Mesenchymal stem cell (in vitro differentiated cells and primary cell): ENCODE measurements around the gene ME3.

Source experiments
- DNase-seq: peaks from one replicate; pipeline ENCODE4 v3.0.0-alpha.2; 2013
- H2AFZ ChIP-seq: one replicate; pipeline ENCODE4 v1.6.1; 2013; ENCODE audit warnings: low read depth, mild to moderate bottlenecking, control low read depth, inconsistent platforms, low read length, moderate library complexity
- H2AK5ac ChIP-seq: 2 replicates; pipeline ENCODE4 v1.6.1; 2013; ENCODE audit warnings: low read length, moderate library complexity, mild to moderate bottlenecking, inconsistent platforms; ENCODE audit not compliant: severe bottlenecking
- H2BK120ac ChIP-seq: one replicate; pipeline ENCODE4 v1.6.1; 2013; ENCODE audit warnings: low read depth, mild to moderate bottlenecking, inconsistent platforms, low read length, moderate library complexity
- H2BK12ac ChIP-seq, 2 experiments: one replicate each; pipeline ENCODE4 v1.6.1; 2013; ENCODE audit warnings: inconsistent platforms in 2 of 2, low read length in 2 of 2, mild to moderate bottlenecking in 2 of 2, moderate library complexity in 2 of 2, control low read depth in 1 of 2
- H2BK15ac ChIP-seq: one replicate; pipeline ENCODE4 v1.6.1; 2013; ENCODE audit warnings: mild to moderate bottlenecking, low read depth, inconsistent platforms; ENCODE audit not compliant: poor library complexity, severe bottlenecking
- H2BK5ac ChIP-seq: 2 replicates; pipeline ENCODE4 v1.6.1; 2013; ENCODE audit warnings: low read depth, mild to moderate bottlenecking, low read length, control low read depth, inconsistent platforms; ENCODE audit not compliant: poor library complexity, severe bottlenecking
- H3K14ac ChIP-seq, 2 experiments: one replicate each; pipeline ENCODE4 v1.6.1; 2013; ENCODE audit warnings: inconsistent platforms in 2 of 2, low read length in 2 of 2, control low read depth in 1 of 2, mild to moderate bottlenecking in 1 of 2, moderate library complexity in 1 of 2
- H3K18ac ChIP-seq, 2 experiments: one replicate each; pipeline ENCODE4 v1.6.1; 2013; ENCODE audit warnings: inconsistent platforms in 2 of 2, low read length in 2 of 2, control low read depth in 1 of 2, low read depth in 1 of 2, mild to moderate bottlenecking in 1 of 2
- H3K23ac ChIP-seq, 2 experiments: one replicate each; pipeline ENCODE4 v1.6.1; 2013; ENCODE audit warnings: inconsistent platforms in 2 of 2, low read length in 2 of 2, mild to moderate bottlenecking in 2 of 2, moderate library complexity in 2 of 2, control low read depth in 1 of 2
- H3K27ac ChIP-seq: 2 replicates; pipeline ENCODE4 v1.5.1; 2013; ENCODE audit warnings: mild to moderate bottlenecking, moderate library complexity, low read length, control low read depth, inconsistent platforms; ENCODE audit not compliant: poor library complexity, severe bottlenecking
- H3K27me3 ChIP-seq, 2 experiments: 2 replicates each; pipeline versions ENCODE4 v1.6.1 to v1.7.0; 2013; ENCODE audit warnings: low read length in 2 of 2, mild to moderate bottlenecking in 2 of 2, moderate library complexity in 2 of 2, control low read depth in 1 of 2, inconsistent platforms in 1 of 2; ENCODE audit not compliant: control insufficient read depth in 1 of 2, insufficient read depth in 1 of 2
- H3K36me3 ChIP-seq, 2 experiments: 2 replicates each; pipeline versions ENCODE4 v1.6.1 to v1.7.0; 2013; ENCODE audit warnings: low read length in 2 of 2, control low read depth in 1 of 2, inconsistent platforms in 1 of 2, low read depth in 1 of 2, mild to moderate bottlenecking in 1 of 2; ENCODE audit not compliant: insufficient read depth in 2 of 2, control insufficient read depth in 1 of 2
- H3K4ac ChIP-seq, 2 experiments: one replicate each; pipeline ENCODE4 v1.6.1; 2013; ENCODE audit warnings: inconsistent platforms in 2 of 2, low read length in 2 of 2, mild to moderate bottlenecking in 2 of 2, moderate library complexity in 2 of 2, control low read depth in 1 of 2, low read depth in 1 of 2
- H3K4me1 ChIP-seq: 2 replicates; pipeline ENCODE4 v1.6.1; 2013; ENCODE audit warnings: low read depth, low read length, control low read depth; ENCODE audit not compliant: control insufficient read depth, insufficient read depth
- H3K4me2 ChIP-seq: 2 replicates; pipeline ENCODE4 v1.6.1; 2013; ENCODE audit warnings: low read length, mild to moderate bottlenecking, inconsistent platforms; ENCODE audit not compliant: poor library complexity, severe bottlenecking
- H3K4me3 ChIP-seq, 2 experiments: 2 replicates each; pipeline versions ENCODE4 v1.5.1 to v1.7.0; 2013; ENCODE audit warnings: low read length in 2 of 2, mild to moderate bottlenecking in 2 of 2, control low read depth in 1 of 2, low read depth in 1 of 2; ENCODE audit not compliant: insufficient read depth in 1 of 2
- H3K79me1 ChIP-seq: replicated peaks from 2 replicates; pipeline ENCODE4 v1.6.1; 2013; ENCODE audit warnings: mild to moderate bottlenecking, control low read depth, low read length, inconsistent platforms; ENCODE audit not compliant: poor library complexity, severe bottlenecking
- H3K9ac ChIP-seq: 2 replicates; pipeline ENCODE4 v1.7.0; 2013; ENCODE audit warnings: mild to moderate bottlenecking, low read length, moderate library complexity
- H3K9me3 ChIP-seq: 2 replicates; pipeline ENCODE4 v1.7.0; 2013; ENCODE audit warnings: mild to moderate bottlenecking, low read length; ENCODE audit not compliant: control insufficient read depth
- H4K8ac ChIP-seq: one replicate; pipeline ENCODE4 v1.6.1; 2013; ENCODE audit warnings: inconsistent platforms, mild to moderate bottlenecking, low read length, moderate library complexity
- H4K91ac ChIP-seq: one replicate; pipeline ENCODE4 v1.6.1; 2013; ENCODE audit warnings: mild to moderate bottlenecking, low read length, inconsistent platforms
- WGBS: methylation state at CpG from one replicate; pipeline ENCODE4 v1.1.7; 2013; ENCODE audit warnings: mixed read lengths; 5-methylcytosine and 5-hydroxymethylcytosine counted together

The ME3 gene

GRCh38 chr11:86624366-86624765, 48.0 kb downstream of the ME3 start:
- Histone ChIP-seq H2BK15ac (no peak overlapping the region), H3K18ac (no peak overlapping the region), H3K27ac (no peak overlapping the region), H2BK12ac (no peak overlapping the region), H3K14ac (no peak overlapping the region), H4K91ac (no peak overlapping the region), H3K4me1 (peaks cover 4% of the 10 kb centered on the region), H3K4me3 (no peak overlapping the region), H2BK120ac (no peak overlapping the region), H3K4me2 (no peak overlapping the region), H3K79me1 (peaks cover 14% of the 10 kb centered on the region), H3K4ac (no peak overlapping the region), H3K23ac (no peak overlapping the region), H4K8ac (no peak overlapping the region), H2AK5ac (no peak overlapping the region), H3K9ac (no peak overlapping the region), H2AFZ (no peak overlapping the region), H3K27me3 (no peaks in the 10 kb centered on the region), H3K9me3 (no peaks in the 10 kb centered on the region), H3K36me3 (no peaks in the 10 kb centered on the region), H2BK5ac (no peak overlapping the region)
- WGBS: 100% methylated on average over 3 of the region's 3 CpGs
- DNase-seq: peak; percentile 68

DNA sequence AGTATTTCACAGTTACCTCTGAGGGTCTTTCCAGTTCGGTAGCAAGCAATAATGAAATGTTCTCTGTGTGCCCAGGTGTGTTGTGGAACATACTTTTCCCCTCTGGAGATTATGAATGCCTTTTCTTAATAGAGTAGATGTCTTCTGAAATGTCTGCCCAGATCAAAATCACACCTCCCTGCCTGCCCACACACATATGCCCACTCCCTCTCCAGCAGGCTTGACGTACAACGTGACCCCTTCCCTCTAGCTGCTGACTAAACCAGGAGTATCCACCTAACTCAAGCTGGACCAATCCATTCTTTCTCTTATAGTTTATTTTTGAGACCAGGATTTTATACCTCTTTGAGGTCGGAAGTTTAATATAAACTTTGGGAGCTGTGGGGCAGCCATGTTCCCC, 48.7 kb downstream of the ME3 start:
- H4K8ac ChIP-seq: no peak overlapping the region
- peak overlapping the region; percentile 49 for H2AK5ac ChIP-seq
- H2BK120ac ChIP-seq: no peak overlapping the region

DNA sequence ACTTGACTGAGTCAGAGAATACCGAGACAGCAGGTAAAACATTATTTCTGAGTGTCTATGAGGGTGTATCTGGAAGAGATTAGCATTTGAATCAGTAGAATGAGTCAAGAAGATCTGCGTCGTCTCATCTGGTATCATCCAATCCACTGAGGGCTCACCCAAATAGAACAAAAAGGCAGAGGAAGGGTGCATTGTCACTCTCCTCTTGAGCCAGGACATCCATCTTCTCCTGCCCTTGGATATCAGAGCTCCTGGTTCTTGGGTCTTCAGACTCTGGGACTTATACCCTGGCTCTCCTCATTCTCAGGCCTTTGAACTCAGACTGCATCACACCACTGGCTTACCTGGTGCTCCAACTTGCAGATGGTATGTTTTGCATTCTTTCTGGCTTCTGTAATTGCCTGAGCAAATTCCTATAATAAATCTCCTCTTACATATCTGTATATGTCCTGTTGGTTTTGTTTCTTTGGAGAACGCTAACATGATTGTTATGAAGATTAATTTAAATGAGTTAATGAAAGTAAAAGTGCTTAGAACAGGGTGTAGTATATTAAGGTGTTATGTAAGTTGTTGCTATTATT, 49.3 kb downstream of the ME3 start:
- Histone ChIP-seq H4K8ac (no peak overlapping the region), H2BK15ac (no peak overlapping the region), H2AFZ (no peak overlapping the region), H3K18ac (no peak overlapping the region), H3K4me2 (no peak overlapping the region), H3K9ac (no peak overlapping the region), H2BK120ac (no peak overlapping the region), H3K9me3 (no peaks in the 10 kb centered on the region), H2BK5ac (no peak overlapping the region), H3K4me1 (peaks cover 4% of the 10 kb centered on the region), H4K91ac (no peak overlapping the region), H2BK12ac (peak overlapping the region in 1 of 2 experiments; percentile 24), H3K36me3 (no peaks in the 10 kb centered on the region), H3K4me3 (no peak overlapping the region), H3K23ac (no peak overlapping the region), H3K14ac (no peak overlapping the region), H3K27me3 (no peaks in the 10 kb centered on the region), H3K79me1 (peaks cover 10% of the 10 kb centered on the region), H3K27ac (peak overlapping the region; percentile 30), H2AK5ac (peak overlapping the region; percentile 7), H3K4ac (no peak overlapping the region)
- 92% methylated on average over 4 of the region's 4 CpGs for WGBS
- DNase-seq: no peak

More for the DNA sequence above, 48.7 kb downstream of the ME3 start:
- Histone ChIP-seq H2AFZ (no peak overlapping the region), H3K79me1 (peaks cover 12% of the 10 kb centered on the region), H3K4ac (peak overlapping the region in 1 of 2 experiments; percentile 42), H3K23ac (no peak overlapping the region), H3K36me3 (no peaks in the 10 kb centered on the region), H3K4me3 (no peak overlapping the region), H3K14ac (no peak overlapping the region), H2BK12ac (peak overlapping the region; percentile 2 to 90), H3K4me1 (peaks cover 4% of the 10 kb centered on the region), H3K9me3 (no peaks in the 10 kb centered on the region), H3K9ac (no peak overlapping the region), H3K18ac (peak overlapping the region in 1 of 2 experiments; percentile 6), H3K4me2 (no peak overlapping the region), H2BK15ac (no peak overlapping the region), H2BK5ac (peak overlapping the region; percentile 4), H3K27me3 (no peaks in the 10 kb centered on the region), H3K27ac (peak overlapping the region; percentile 18), H4K91ac (no peak overlapping the region)
- WGBS: 95% methylated on average over 4 of the region's 4 CpGs
- no peak for DNase-seq

- no peak overlapping the region for H2BK5ac ChIP-seq
- no peaks in the 10 kb centered on the region for H3K36me3 ChIP-seq
- H2BK15ac ChIP-seq: no peak overlapping the region
- H3K14ac ChIP-seq: peak overlapping the region in 1 of 2 experiments; percentile 18
- H2AK5ac ChIP-seq: no peak overlapping the region
- H3K9me3 ChIP-seq: no peaks in the 10 kb centered on the region
- WGBS: 89% methylated on average over 2 of the region's 3 CpGs
- H3K27ac ChIP-seq: no peak overlapping the region
- H3K4me3 ChIP-seq: no peak overlapping the region
- H3K4ac ChIP-seq: peak overlapping the region in 1 of 2 experiments; percentile 61
- peaks cover 5% of the 10 kb centered on the region for H3K79me1 ChIP-seq
- H3K4me2 ChIP-seq: no peak overlapping the region
- peak overlapping the region in 1 of 2 experiments; percentile 15 for H2BK12ac ChIP-seq
- DNase-seq: no peak
- H3K4me1 ChIP-seq: peaks cover 7% of the 10 kb centered on the region
- H4K8ac ChIP-seq: no peak overlapping the region
- no peak overlapping the region for H2BK120ac ChIP-seq
- peak overlapping the region; percentile 67 for H3K9ac ChIP-seq
- no peak overlapping the region for H3K18ac ChIP-seq
- no peaks in the 10 kb centered on the region for H3K27me3 ChIP-seq
- no peak overlapping the region for H2AFZ ChIP-seq
- no peak overlapping the region for H4K91ac ChIP-seq
- H3K23ac ChIP-seq: no peak overlapping the region
Observed at GRCh38 chr11:86621854-86622253, 50.6 kb downstream of the ME3 start.
